H1 (cell line): ENCODE data around the gene FDPS. TPM values are rescaled to one million over a fixed set of nuclear protein-coding genes. Genes with fewer than 3 reads are reported as not detected.

Experiments used
- CTCF ChIA-PET: fragments of 300-600 bp; sonication (Branson Sonifier 250); formaldehyde crosslinking; loops from one replicate; lab custom pipeline; 2021; ENCODE audit not compliant: partially characterized antibody; lab: Charles Lee
- POLR2A ChIA-PET: fragments of 300-600 bp; sonication (Branson Sonifier 250); formaldehyde crosslinking; loops from one replicate; lab custom pipeline; 2021; ENCODE audit warnings: inconsistent platforms; ENCODE audit not compliant: partially characterized antibody; lab: Charles Lee
- DNase-seq, 2 experiments: peaks; one replicate each; pipeline versions ENCODE4 v3.0.0 to v3.0.0-alpha.2; 2010 to 2022; ENCODE audit warnings: low spot score in 2 of 2, low read depth in 1 of 2, mixed read lengths in 1 of 2
- FAIRE-seq: peaks from 2 replicates; lab custom pipeline; 2011; peaks lifted over from hg19 to GRCh38; lab: Jason Lieb, UNC
- H2AFZ ChIP-seq: 2 replicates; pipeline ENCODE4 v1.8.1; 2012; ENCODE audit warnings: low read length, inconsistent platforms
- H2AK5ac ChIP-seq: 2 replicates; pipeline ENCODE4 v1.6.1; 2013; ENCODE audit warnings: low read depth, low read length
- H2BK120ac ChIP-seq: replicated peaks from 2 replicates; pipeline ENCODE3; 2013; ENCODE audit warnings: low read depth, low read length, inconsistent platforms
- H2BK12ac ChIP-seq: 2 replicates; pipeline ENCODE4 v1.6.1; 2013; ENCODE audit warnings: low read depth, low read length
- H2BK15ac ChIP-seq: 2 replicates; pipeline ENCODE4 v1.6.1; 2013; ENCODE audit warnings: low read length
- H2BK20ac ChIP-seq: 2 replicates; pipeline ENCODE4 v1.6.1; 2013; ENCODE audit warnings: low read length
- H2BK5ac ChIP-seq: 2 replicates; pipeline ENCODE4 v1.6.1; 2013; ENCODE audit warnings: low read depth, low read length
- H3K14ac ChIP-seq: 2 replicates; pipeline ENCODE4 v1.6.1; 2013; ENCODE audit warnings: inconsistent platforms; ENCODE audit not compliant: insufficient read length
- H3K18ac ChIP-seq: 2 replicates; pipeline ENCODE4 v1.6.1; 2013; ENCODE audit warnings: low read length; ENCODE audit errors: extremely low read depth
- H3K23ac ChIP-seq: 2 replicates; pipeline ENCODE4 v1.6.1; 2013; ENCODE audit warnings: inconsistent platforms; ENCODE audit not compliant: insufficient read length
- H3K23me2 ChIP-seq: 2 replicates; pipeline ENCODE4 v1.6.1; 2013; ENCODE audit warnings: low read depth, low read length
- H3K27ac ChIP-seq: 2 replicates; pipeline ENCODE4 v1.6.1; 2011; ENCODE audit warnings: low read depth, low read length, inconsistent platforms
- H3K27me3 ChIP-seq, 4 experiments: replicated peaks in 1 of 4; 1 replicate in 1 of 4; 2 replicates in 3 of 4; pipeline versions ENCODE4 v1.6.1 to v1.8.1; 2011 to 2013; ENCODE audit warnings: low read length in 3 of 4, mild to moderate bottlenecking in 3 of 4, inconsistent platforms in 2 of 4, mixed read lengths in 2 of 4, moderate library complexity in 1 of 4; ENCODE audit not compliant: control insufficient read depth in 3 of 4, insufficient read depth in 3 of 4; ENCODE audit errors: extremely low read depth in 1 of 4
- H3K36me3 ChIP-seq, 4 experiments: 2 replicates each; pipeline versions ENCODE4 v1.6.1 to v1.8.1; 2011 to 2013; ENCODE audit warnings: mild to moderate bottlenecking in 4 of 4, low read length in 3 of 4, moderate library complexity in 2 of 4, control low read depth in 1 of 4, inconsistent platforms in 1 of 4; ENCODE audit not compliant: insufficient read depth in 4 of 4, control insufficient read depth in 2 of 4
- H3K4ac ChIP-seq: replicated peaks from 2 replicates; pipeline ENCODE3; 2013; ENCODE audit warnings: low read length, low read depth, mixed read lengths, inconsistent platforms; ENCODE audit not compliant: insufficient read length
- H3K4me1 ChIP-seq, 4 experiments: replicated peaks in 1 of 4; 1 replicate in 1 of 4; 2 replicates in 3 of 4; pipeline versions ENCODE4 v1.6.1 to v1.8.1; 2011 to 2013; ENCODE audit warnings: low read length in 3 of 4, inconsistent platforms in 2 of 4, mixed read lengths in 1 of 4; ENCODE audit not compliant: insufficient read depth in 4 of 4, control insufficient read depth in 3 of 4
- H3K4me2 ChIP-seq, 2 experiments: 2 replicates each; pipeline versions ENCODE4 v1.6.1 to v1.8.1; 2011 to 2013; ENCODE audit warnings: low read depth in 2 of 2, low read length in 2 of 2, control low read depth in 1 of 2, inconsistent platforms in 1 of 2, mild to moderate bottlenecking in 1 of 2; ENCODE audit not compliant: insufficient read depth in 1 of 2
- H3K4me3 ChIP-seq, 4 experiments: fragments of 200-600, 300-600 bp in 1 of 4; sonication (generic), shearing (Covaris generic), sonication (Bioruptor Twin) in 1 of 4; 2 replicates each; pipeline versions ENCODE4 v1.5.1 to v1.8.1; 2011 to 2016; ENCODE audit warnings: low read length in 4 of 4, low read depth in 3 of 4, control low read depth in 2 of 4, inconsistent platforms in 2 of 4, mild to moderate bottlenecking in 2 of 4, mixed read lengths in 1 of 4, moderate library complexity in 1 of 4; ENCODE audit not compliant: insufficient read depth in 2 of 4; ENCODE audit errors: extremely low read depth in 1 of 4
- H3K56ac ChIP-seq: replicated peaks from 2 replicates; pipeline ENCODE3; 2013; ENCODE audit warnings: low read depth, mild to moderate bottlenecking, mixed read lengths, low read length, inconsistent platforms; ENCODE audit not compliant: insufficient read length
- H3K79me1 ChIP-seq: 2 replicates; pipeline ENCODE4 v1.6.1; 2013; ENCODE audit warnings: low read depth, low read length, control low read depth
- H3K79me2 ChIP-seq, 2 experiments: 2 replicates each; pipeline versions ENCODE4 v1.6.1 to v1.8.1; 2012 to 2013; ENCODE audit warnings: low read length in 2 of 2, mild to moderate bottlenecking in 2 of 2, inconsistent platforms in 1 of 2; ENCODE audit not compliant: insufficient read depth in 2 of 2, control insufficient read depth in 1 of 2
- H3K9ac ChIP-seq, 4 experiments: replicated peaks in 1 of 4; 1 replicate in 1 of 4; 2 replicates in 3 of 4; pipeline versions ENCODE4 v1.6.1 to v1.8.1; 2011 to 2013; ENCODE audit warnings: low read depth in 3 of 4, low read length in 3 of 4, control low read depth in 2 of 4, mild to moderate bottlenecking in 2 of 4, moderate library complexity in 2 of 4, inconsistent platforms in 1 of 4; ENCODE audit errors: extremely low read depth in 1 of 4
- H3K9me3 ChIP-seq, 2 experiments: 2 replicates each; pipeline versions ENCODE4 v1.6.1 to v1.8.1; 2012 to 2013; ENCODE audit warnings: mild to moderate bottlenecking in 2 of 2, moderate library complexity in 2 of 2, control low read depth in 1 of 2, inconsistent platforms in 1 of 2, low read depth in 1 of 2, low read length in 1 of 2, mixed read lengths in 1 of 2; ENCODE audit not compliant: insufficient read depth in 2 of 2
- H4K20me1 ChIP-seq, 2 experiments: replicated peaks in 1 of 2; 2 replicates each; pipeline versions ENCODE3 to v1.8.1; 2011 to 2013; ENCODE audit warnings: inconsistent platforms in 2 of 2, low read length in 2 of 2, mild to moderate bottlenecking in 1 of 2; ENCODE audit not compliant: insufficient read depth in 2 of 2, control insufficient read depth in 1 of 2
- H4K5ac ChIP-seq: 2 replicates; pipeline ENCODE4 v1.6.1; 2013; ENCODE audit warnings: low read length, low read depth, mixed read lengths, inconsistent platforms; ENCODE audit not compliant: insufficient read length
- H4K8ac ChIP-seq: 2 replicates; pipeline ENCODE4 v1.8.0; 2013; ENCODE audit warnings: mild to moderate bottlenecking, moderate library complexity, low read length, inconsistent platforms; ENCODE audit not compliant: insufficient read depth; ENCODE audit errors: extremely low read depth
- H4K91ac ChIP-seq: replicated peaks from 2 replicates; pipeline ENCODE3; 2013; ENCODE audit warnings: low read length, mixed read lengths, inconsistent platforms; ENCODE audit not compliant: insufficient read length
- EP300 ChIP-seq, 2 experiments: IDR thresholded peaks; 1 replicate in 1 of 2; 2 replicates in 1 of 2; pipeline ENCODE4 v1.6.1; 2011 to 2012; ENCODE audit warnings: low read depth in 2 of 2, low read length in 2 of 2, mild to moderate bottlenecking in 2 of 2, borderline replicate concordance in 1 of 2, inconsistent platforms in 1 of 2, moderate library complexity in 1 of 2
- EZH2 ChIP-seq: fragments of 200-600 bp; sonication (generic); IDR thresholded peaks from 2 replicates; pipeline ENCODE4 v1.7.1; 2012; ENCODE audit warnings: low read depth, mild to moderate bottlenecking, moderate library complexity, low read length, inconsistent platforms; ENCODE audit not compliant: severe bottlenecking
- FOSL1 ChIP-seq: IDR thresholded peaks from 2 replicates; pipeline ENCODE4 v1.6.1; 2011; ENCODE audit warnings: mild to moderate bottlenecking, low read depth, low read length, moderate library complexity; ENCODE audit not compliant: insufficient read depth
- PHF8 ChIP-seq: fragments of 200-600 bp; sonication (generic); conservative IDR thresholded peaks from 2 replicates; pipeline ENCODE4 v1.7.1; 2012; ENCODE audit warnings: low read depth, mild to moderate bottlenecking, inconsistent platforms, low read length, moderate library complexity
- WGBS, 2 experiments: shearing (Covaris generic) in 1 of 2; methylation state at CpG; one replicate each; pipeline versions ENCODE4 v1.1.6 to v1.1.7; 2013 to 2015; ENCODE audit warnings: low lambda C conversion rate in 2 of 2, mixed read lengths in 2 of 2, inconsistent platforms in 1 of 2, low coverage in 1 of 2, missing lambda C conversion rate in 1 of 2; ENCODE audit not compliant: insufficient replicate concordance in 2 of 2, insufficient coverage in 1 of 2, insufficient read length in 1 of 2; ENCODE audit errors: extremely low coverage in 1 of 2, missing lambda C conversion rate in 1 of 2; 5-methylcytosine and 5-hydroxymethylcytosine counted together
- polyA plus RNA-seq, 7 experiments: library from polyadenylated mRNA; depleted of rRNA in 3 of 7; stranded (reverse) in 5 of 7; unstranded in 2 of 7; fragments of >200 nt in 5 of 7; fragments of 200-250 nt in 2 of 7; gene quantifications; 1 replicate in 5 of 7; 2 replicates in 1 of 7; 4 replicates in 1 of 7; pipeline versions ENCODE4 v1.2.1 to v1.2.3, GENCODE V29; 2011 to 2013; ENCODE audit warnings: missing spikeins in 2 of 7, mixed read lengths in 2 of 7
- total RNA-seq: library from RNA; stranded (reverse); fragmentation: NEBNext Ultra II Directional; extraction: Animal tissue kit (Norgen Biotek cat#: 25700); gene quantifications from 2 replicates; pipeline ENCODE4 v1.2.1, GENCODE V29; 2021
- TF ChIP-seq, protein P1 (sequence below): IDR thresholded peaks from 2 replicates; pipeline ENCODE4 v1.6.1; 2012; ENCODE audit warnings: low read length, inconsistent platforms
- TF ChIP-seq, protein P2 (sequence below): IDR thresholded peaks from 2 replicates; pipeline ENCODE4 v1.6.1; 2012; ENCODE audit warnings: inconsistent platforms

Gene FDPS
- total and polyA plus RNA-seq, 2 of the 8 experiments (the other 6 are each of a cell fraction or from before 2014, with no cell fraction given), result 267 to 368 TPM

DNA sequence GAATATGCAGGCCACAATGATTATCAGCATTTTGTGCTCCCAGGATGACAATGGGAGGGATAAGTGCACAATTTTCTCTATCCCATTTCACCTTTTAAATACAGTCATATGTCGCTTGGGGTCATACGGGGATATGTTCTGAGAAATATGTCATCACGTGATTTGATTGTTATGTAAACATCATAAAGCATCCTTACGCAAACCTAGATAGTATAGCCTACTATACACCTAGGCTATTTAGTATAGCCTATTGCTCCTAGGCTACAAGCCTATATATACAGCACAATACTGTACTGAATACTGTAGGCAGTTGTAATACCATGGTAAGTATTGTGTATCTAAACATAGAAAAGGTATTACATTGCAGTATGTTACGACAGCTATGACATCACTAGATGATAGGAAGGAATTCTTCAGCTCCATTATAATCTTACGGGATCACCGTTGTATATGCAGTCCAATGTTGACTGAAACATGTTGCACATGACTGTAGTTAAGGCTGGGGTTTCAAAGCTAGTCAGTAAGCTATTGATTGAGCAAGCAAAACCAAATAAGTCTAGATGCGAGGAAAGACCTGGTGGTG, 30.9 kb downstream of the FDPS start:
- Histone ChIP-seq H3K18ac (no peak overlapping the region), H2BK15ac (no peak overlapping the region), H4K91ac (no peak overlapping the region), H4K20me1 (no peaks in the 10 kb centered on the region), H3K4me1 (no peaks in the 10 kb centered on the region), H3K79me1 (no peaks in the 10 kb centered on the region), H3K23me2 (no peaks in the 10 kb centered on the region), H3K79me2 (no peaks in the 10 kb centered on the region), H2BK120ac (no peak overlapping the region), H2AFZ (no peak overlapping the region), H3K27ac (no peak overlapping the region), H3K9ac (no peak overlapping the region), H3K4ac (no peak overlapping the region), H3K4me3 (no peak overlapping the region), H3K9me3 (no peaks in the 10 kb centered on the region), H2BK20ac (no peak overlapping the region), H3K4me2 (no peak overlapping the region), H4K5ac (no peak overlapping the region), H3K23ac (no peak overlapping the region), H3K56ac (no peak overlapping the region), H2BK12ac (no peak overlapping the region), H2BK5ac (no peak overlapping the region), H3K36me3 (peaks cover 13 to 62% (median 39%) of the 10 kb centered on the region in 4 experiments; a peak in 7 of 8 replicates), H3K14ac (no peak overlapping the region), H3K27me3 (no peaks in the 10 kb centered on the region), H4K8ac (no peak overlapping the region), H2AK5ac (no peak overlapping the region)
- no peak for FAIRE-seq
- CTCF ChIA-PET, result interaction anchor here (1.3 to 1.9 kb wide), 2 partner anchors 12 to 89 kb away, joined by 6 to 7 read pairs; no protein-coding TSS in a partner anchor
- POLR2A ChIA-PET, result no interaction called here
- no peak for DNase-seq
- WGBS, 2 experiments, result 92% methylated on average over 8 of the region's 8 CpGs; no CpG with 5 or more reads in 1 of the 2 experiments
- TF ChIP-seq PHF8, result no peak
- TF ChIP-seq, protein P1, sequence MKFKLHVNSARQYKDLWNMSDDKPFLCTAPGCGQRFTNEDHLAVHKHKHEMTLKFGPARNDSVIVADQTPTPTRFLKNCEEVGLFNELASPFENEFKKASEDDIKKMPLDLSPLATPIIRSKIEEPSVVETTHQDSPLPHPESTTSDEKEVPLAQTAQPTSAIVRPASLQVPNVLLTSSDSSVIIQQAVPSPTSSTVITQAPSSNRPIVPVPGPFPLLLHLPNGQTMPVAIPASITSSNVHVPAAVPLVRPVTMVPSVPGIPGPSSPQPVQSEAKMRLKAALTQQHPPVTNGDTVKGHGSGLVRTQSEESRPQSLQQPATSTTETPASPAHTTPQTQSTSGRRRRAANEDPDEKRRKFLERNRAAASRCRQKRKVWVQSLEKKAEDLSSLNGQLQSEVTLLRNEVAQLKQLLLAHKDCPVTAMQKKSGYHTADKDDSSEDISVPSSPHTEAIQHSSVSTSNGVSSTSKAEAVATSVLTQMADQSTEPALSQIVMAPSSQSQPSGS, result no peak
- no peak for TF ChIP-seq EP300 (IDR thresholded peaks at IDR 0.05; ENCODE audit: borderline replicate concordance in 1 of 2, low read depth in 2 of 2, low read length in 2 of 2)
- TF ChIP-seq EZH2, result no peak
- TF ChIP-seq, protein P2, sequence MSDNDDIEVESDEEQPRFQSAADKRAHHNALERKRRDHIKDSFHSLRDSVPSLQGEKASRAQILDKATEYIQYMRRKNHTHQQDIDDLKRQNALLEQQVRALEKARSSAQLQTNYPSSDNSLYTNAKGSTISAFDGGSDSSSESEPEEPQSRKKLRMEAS, result no peak
- no peak for TF ChIP-seq FOSL1
